HG03442 (cell line): Measurements from ENCODE around the gene TUBB3.

Source experiments
- ATAC-seq: cut with Tn5 transposase; IDR thresholded peaks from one replicate; pipeline ENCODE4 v1.9.1; 2021; ENCODE audit warnings: mild to moderate bottlenecking, moderate library complexity; ENCODE audit not compliant: unreplicated experiment

The TUBB3 gene

DNA sequence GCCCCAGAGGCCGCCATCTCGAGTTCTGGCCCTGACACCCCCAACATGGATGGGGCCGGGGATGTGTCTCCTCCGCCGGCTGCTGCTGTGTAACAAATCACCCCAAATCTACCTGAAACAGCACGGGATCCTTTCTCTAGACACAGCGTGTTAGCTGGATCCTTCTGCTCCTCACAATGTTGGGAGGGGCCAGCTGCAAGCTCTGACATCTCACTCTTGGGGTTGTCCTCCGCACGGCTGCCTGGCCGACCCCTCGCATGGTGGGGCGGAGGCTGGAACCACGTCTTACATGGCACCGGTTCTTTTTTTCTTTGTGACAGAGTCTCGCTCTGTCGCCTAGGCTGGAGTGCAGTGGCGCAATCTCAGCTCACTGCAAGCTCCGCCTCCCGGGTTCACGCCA is 13.8 kb downstream of the TUBB3 start:
- ATAC-seq = no peak

GRCh38 chr16:89938175-89938885 is 15.2 kb downstream of the TUBB3 start:
- no peak for ATAC-seq

DNA sequence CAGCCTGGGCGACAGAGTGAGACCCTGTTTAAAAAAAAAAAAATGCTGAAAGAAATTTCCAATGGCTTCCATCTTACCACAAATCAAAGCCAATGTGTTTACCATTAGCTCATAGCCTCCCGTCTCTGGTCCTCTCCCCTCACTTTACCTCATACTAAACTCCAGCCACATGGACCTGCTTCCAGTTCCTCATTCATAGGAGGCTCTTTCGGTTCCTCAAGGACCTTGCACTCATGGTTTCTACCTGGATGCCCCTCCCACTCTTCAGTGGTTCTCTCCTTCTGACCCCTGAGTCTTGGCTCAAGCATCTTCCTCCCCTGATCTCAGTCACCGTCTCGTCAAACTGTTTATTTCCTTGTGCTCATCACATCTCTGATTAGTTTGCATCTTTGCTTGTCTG is 21.6 kb downstream of the TUBB3 start:
- no peak for ATAC-seq

- ATAC-seq = no peak
Observed at GRCh38 chr16:89945654-89946053, 22.5 kb downstream of the TUBB3 start.

GRCh38 chr16:89946515-89946914 is 23.4 kb downstream of the TUBB3 start:
- no peak for ATAC-seq

DNA sequence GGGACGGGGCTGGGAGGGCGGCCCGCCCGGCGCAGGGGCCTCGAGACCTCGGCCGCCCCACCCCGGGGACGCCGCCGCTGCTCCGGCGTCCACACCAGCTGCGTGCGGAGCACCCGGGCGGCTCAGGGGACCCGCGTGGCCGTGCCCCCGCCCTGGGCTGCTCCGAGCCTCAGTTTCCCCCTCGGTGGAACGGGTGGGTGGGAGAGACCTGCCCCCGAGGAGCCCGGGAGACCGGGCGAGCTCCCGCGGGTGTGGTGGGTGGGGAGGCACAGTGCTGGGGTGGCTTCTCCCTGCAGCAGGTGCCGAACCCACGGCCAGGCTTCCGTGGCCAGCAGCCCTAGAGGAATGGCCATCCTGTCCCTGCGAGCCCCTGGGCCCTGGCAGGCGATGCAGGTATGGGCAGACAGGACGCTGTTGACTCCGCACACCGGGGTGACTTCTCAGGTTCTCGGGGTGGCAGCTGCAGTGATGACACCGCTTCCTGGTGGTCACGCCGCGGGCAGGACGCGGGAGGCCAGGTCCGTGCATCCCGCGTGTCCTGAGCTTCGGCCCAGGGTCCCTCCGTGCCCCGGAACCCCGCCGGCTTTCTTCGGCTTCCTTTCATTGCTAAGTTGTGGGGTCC is 26.1 kb downstream of the TUBB3 start:
- ATAC-seq = no peak

DNA sequence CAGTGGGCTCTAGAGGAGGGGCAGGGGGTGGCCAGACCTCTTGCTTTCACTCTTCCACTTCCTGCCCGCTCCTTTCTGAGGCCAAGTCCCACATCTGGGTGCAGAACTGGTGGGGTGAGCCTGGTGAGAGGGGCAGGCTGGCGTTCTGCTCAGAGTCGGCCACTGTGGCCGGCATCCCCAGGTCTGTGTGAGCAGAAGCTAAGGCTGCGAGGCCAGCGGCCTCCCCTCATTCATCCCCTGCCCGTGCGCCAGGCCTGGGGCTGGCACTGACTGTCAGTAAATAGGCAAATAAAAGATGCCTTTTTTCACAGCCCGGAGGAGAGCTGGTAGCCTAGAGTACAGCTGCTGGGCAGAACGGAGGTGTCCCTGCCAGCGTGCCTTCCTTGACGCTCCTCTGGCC is 26.6 kb downstream of the TUBB3 start:
- no peak for ATAC-seq

GRCh38 chr16:89951509-89951908 is 28.4 kb downstream of the TUBB3 start:
- ATAC-seq = no peak

GRCh38 chr16:89952049-89952448 is 28.9 kb downstream of the TUBB3 start:
- ATAC-seq = no peak

DNA sequence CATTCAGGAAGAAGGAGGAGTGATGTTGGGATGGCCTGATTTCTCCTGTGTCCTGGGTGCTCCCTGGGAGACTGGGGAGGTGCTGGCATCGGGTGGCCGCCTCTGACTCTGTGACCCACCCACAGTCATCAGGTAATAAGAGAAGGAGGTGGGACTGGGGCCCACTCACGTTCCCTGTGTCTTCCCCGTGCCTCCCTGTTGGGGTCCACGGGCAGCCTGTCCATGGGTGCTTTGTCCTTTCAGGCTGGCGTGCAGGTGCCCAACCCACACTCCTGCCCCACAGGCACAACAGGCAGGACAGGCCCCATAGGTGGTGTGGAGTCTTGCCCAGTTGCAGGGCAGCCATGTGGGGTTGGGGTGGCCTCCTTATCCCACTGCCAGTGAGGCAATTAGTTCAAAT is 29.4 kb downstream of the TUBB3 start:
- ATAC-seq = no peak

- ATAC-seq = peak; percentile 60
Observed at GRCh38 chr16:89953671-89954406, 30.7 kb downstream of the TUBB3 start.

GRCh38 chr16:89954462-89954861 is 31.3 kb downstream of the TUBB3 start:
- no peak for ATAC-seq

DNA sequence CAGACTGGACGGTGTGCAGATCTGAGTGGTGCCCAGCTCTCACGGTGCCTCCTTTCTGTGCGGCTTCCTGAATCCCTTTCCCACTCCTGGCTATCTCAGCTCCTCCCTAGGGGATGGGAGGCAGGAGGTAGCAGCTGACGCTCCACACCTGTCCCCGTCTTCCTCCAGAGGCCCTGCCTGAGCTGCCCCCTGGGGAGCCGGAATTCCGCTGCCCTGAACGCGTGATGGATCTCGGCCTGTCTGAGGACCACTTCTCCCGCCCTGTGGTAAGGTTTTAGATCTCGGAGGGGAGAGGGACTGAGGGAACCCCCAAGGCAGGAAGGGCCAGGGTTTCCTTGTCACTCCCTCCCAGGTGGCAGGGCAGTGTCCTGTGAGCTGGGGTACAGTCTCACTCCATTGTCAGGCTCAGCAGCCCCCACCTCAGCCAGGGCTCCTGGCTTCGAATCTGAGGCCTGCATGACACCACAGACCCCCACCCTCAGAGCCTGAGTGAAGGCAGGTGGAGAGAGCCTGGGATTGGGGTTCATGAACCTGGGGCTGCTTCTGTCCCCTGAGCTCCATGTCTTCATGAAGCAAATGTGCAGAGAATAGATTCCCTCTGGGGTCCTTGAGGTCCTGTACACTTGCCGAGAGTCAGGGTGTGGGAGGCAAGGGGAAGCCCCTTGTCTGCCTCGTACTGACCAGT is 32.0 kb downstream of the TUBB3 start:
- ATAC-seq = no peak

DNA sequence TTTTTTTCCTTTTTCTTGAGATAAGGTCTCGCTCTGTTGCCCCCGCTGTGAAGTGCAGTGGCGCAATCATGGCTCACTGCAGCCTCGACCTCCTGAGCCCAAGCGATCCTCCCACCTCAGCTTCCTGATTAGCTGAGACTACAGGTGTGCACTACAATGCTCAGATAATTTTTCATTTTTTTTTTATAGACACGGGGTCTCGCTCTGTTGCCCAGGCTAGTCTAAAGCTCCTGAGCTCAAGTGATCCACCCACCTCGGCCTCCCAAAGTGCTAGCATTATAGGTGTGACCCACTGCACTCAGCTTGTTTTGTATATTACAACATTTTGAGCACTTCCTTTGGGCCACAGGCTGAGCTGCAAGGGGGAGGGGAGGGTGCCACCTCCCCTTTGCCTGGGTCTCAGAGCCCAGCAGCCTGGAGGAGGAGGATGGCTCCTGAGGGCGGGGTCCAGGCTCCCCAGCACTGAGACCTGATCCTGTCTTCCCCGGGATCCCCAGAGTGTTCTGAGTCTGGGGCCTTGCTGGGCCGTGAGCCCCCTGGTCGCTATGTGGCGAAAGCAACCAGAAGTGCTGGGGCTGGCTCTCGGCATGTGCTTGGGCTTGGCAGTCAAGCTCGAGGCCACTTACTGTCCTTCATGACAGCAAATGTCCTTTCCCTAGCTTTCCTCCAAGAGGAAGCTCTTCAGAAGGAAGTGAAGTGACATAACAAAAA is 33.5 kb downstream of the TUBB3 start:
- ATAC-seq = no peak

- no peak for ATAC-seq
Observed at GRCh38 chr16:89957216-89957785, 34.2 kb downstream of the TUBB3 start.

- ATAC-seq = no peak
Observed at GRCh38 chr16:89958068-89958467, 34.9 kb downstream of the TUBB3 start.

DNA sequence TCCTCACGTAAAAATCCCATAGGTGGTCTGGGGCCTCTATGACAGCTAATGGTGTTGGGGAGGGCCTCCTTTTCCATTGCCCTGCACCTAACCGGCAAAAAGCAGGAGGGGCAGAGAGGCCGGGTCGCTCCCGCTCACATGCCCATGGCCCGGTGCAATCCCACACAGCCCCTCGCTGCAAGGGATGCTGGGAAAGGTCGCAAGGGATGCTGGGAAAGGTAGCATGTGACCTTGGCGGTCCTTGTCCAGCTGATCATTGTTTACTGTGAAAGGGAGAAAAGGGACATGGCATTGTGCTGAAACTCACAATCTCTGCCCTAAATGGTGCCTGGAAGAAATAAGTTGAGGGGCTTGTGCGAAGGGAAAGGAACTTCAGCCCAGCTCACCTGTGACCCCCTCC is 35.5 kb downstream of the TUBB3 start:
- ATAC-seq = no peak

GRCh38 chr16:89960966-89961365 is 37.8 kb downstream of the TUBB3 start:
- ATAC-seq = no peak

- no peak for ATAC-seq
Observed at GRCh38 chr16:89961920-89962319, 38.8 kb downstream of the TUBB3 start.

GRCh38 chr16:89962754-89963498 is 39.8 kb downstream of the TUBB3 start:
- no peak for ATAC-seq
